Measurements from ENCODE around the gene COPZ1. TPM values are rescaled to one million over a fixed set of nuclear protein-coding genes. Genes with fewer than 3 reads are reported as not detected.
A peak's percentile ranks its signal among the peaks of the same experiment; 100 is the strongest.

The COPZ1 gene
- total RNA-seq, 1 donor from 2014 or later: 219 TPM

- peaks cover 77% of the 10 kb centered on the region for H3K4me1 ChIP-seq
- H3K36me3 ChIP-seq: no peaks in the 10 kb centered on the region
- H3K9me3 ChIP-seq (ENCODE audit: low read depth): no peaks in the 10 kb centered on the region
- peak overlapping the region; percentile 43 for H3K4me3 ChIP-seq
- no peak for DNase-seq (ENCODE audit: low spot score)
- H2AFZ ChIP-seq (replicated peaks): no peak overlapping the region
- peaks cover 76% of the 10 kb centered on the region for H3K4me1 Mint-ChIP-seq
- H3K4me3 Mint-ChIP-seq: peak overlapping the region; percentile 66
- H3K27me3 ChIP-seq: no peaks in the 10 kb centered on the region
- peak overlapping the region; percentile 100 for H3K27ac Mint-ChIP-seq
- peaks cover 34% of the 10 kb centered on the region for H3K36me3 Mint-ChIP-seq
- H3F3A ChIP-seq (ENCODE audit: low read depth): peaks cover 78% of the 10 kb centered on the region
- peak overlapping the region; percentile 99 for H3K27ac ChIP-seq
- peaks cover 4% of the 10 kb centered on the region for H3K79me2 ChIP-seq (ENCODE audit: low read depth)
- H3K9me3 Mint-ChIP-seq: no peaks in the 10 kb centered on the region
- no peaks in the 10 kb centered on the region for H4K20me1 ChIP-seq (ENCODE audit: low read depth)
- H3K9ac ChIP-seq: no peak overlapping the region
- no peaks in the 10 kb centered on the region for H3K27me3 Mint-ChIP-seq (ENCODE audit: insufficient read depth, low read depth)
- no peak for TF ChIP-seq EZH2phosphoT487 (IDR thresholded peaks at IDR 0.05)
- no peak for TF ChIP-seq CTCF (IDR thresholded peaks at IDR 0.05)
- TF ChIP-seq EZH2 (IDR thresholded peaks at IDR 0.05): no peak
- H3K4me2 ChIP-seq: peak overlapping the region; percentile 90
Measured at GRCh38 chr12:54349679-54350078, 24.7 kb downstream of the COPZ1 start.

GRCh38 chr12:54350743-54351142 is 25.8 kb downstream of the COPZ1 start:
- no peaks in the 10 kb centered on the region for H3K36me3 ChIP-seq
- no peak for TF ChIP-seq EZH2 (IDR thresholded peaks at IDR 0.05)
- TF ChIP-seq CTCF (IDR thresholded peaks at IDR 0.05): no peak
- TF ChIP-seq EZH2phosphoT487 (IDR thresholded peaks at IDR 0.05): no peak
- H3K27me3 ChIP-seq: no peaks in the 10 kb centered on the region
- no peak overlapping the region for H2AFZ ChIP-seq (replicated peaks)
- H3K79me2 ChIP-seq (ENCODE audit: low read depth): peaks cover 4% of the 10 kb centered on the region
- H3F3A ChIP-seq (ENCODE audit: low read depth): peaks cover 89% of the 10 kb centered on the region
- H3K4me1 Mint-ChIP-seq: peaks cover 70% of the 10 kb centered on the region
- peak overlapping the region; percentile 99 for H3K27ac ChIP-seq
- peak; percentile 79 for DNase-seq (ENCODE audit: low spot score)
- H3K9me3 ChIP-seq (ENCODE audit: low read depth): no peaks in the 10 kb centered on the region
- H3K4me2 ChIP-seq: peak overlapping the region; percentile 90
- peaks cover 87% of the 10 kb centered on the region for H3K4me1 ChIP-seq
- no peaks in the 10 kb centered on the region for H4K20me1 ChIP-seq (ENCODE audit: low read depth)
- H3K4me3 ChIP-seq: peak overlapping the region; percentile 43
- no peaks in the 10 kb centered on the region for H3K9me3 Mint-ChIP-seq
- peak overlapping the region; percentile 100 for H3K27ac Mint-ChIP-seq
- H3K4me3 Mint-ChIP-seq: peak overlapping the region; percentile 90
- no peaks in the 10 kb centered on the region for H3K27me3 Mint-ChIP-seq (ENCODE audit: insufficient read depth, low read depth)
- H3K9ac ChIP-seq: peak overlapping the region; percentile 22
- H3K36me3 Mint-ChIP-seq: peaks cover 27% of the 10 kb centered on the region

- Histone ChIP-seq H3K4me3 (peak overlapping the region; percentile 43), H2AFZ (replicated peaks) (no peak overlapping the region), H3K9ac (no peak overlapping the region), H3K27ac (peak overlapping the region; percentile 99), H3K79me2 (ENCODE audit: low read depth) (peaks cover 10% of the 10 kb centered on the region), H3K4me1 (peaks cover 93% of the 10 kb centered on the region), H3K4me2 (peak overlapping the region; percentile 90), H4K20me1 (ENCODE audit: low read depth) (no peaks in the 10 kb centered on the region), H3K9me3 (ENCODE audit: low read depth) (no peaks in the 10 kb centered on the region), H3K27me3 (no peaks in the 10 kb centered on the region), H3F3A (ENCODE audit: low read depth) (peaks cover 94% of the 10 kb centered on the region), H3K36me3 (no peaks in the 10 kb centered on the region)
- H3K27ac Mint-ChIP-seq: peak overlapping the region; percentile 100
- DNase-seq (ENCODE audit: low spot score): peak; percentile 30
- H3K4me3 Mint-ChIP-seq: peak overlapping the region; percentile 90
- H3K27me3 Mint-ChIP-seq (ENCODE audit: insufficient read depth, low read depth): no peaks in the 10 kb centered on the region
- TF ChIP-seq CTCF (IDR thresholded peaks at IDR 0.05) (no peak), EZH2 (IDR thresholded peaks at IDR 0.05) (no peak), EZH2phosphoT487 (IDR thresholded peaks at IDR 0.05) (no peak)
- peaks cover 70% of the 10 kb centered on the region for H3K4me1 Mint-ChIP-seq
- peaks cover 26% of the 10 kb centered on the region for H3K36me3 Mint-ChIP-seq
- no peaks in the 10 kb centered on the region for H3K9me3 Mint-ChIP-seq
Measured at GRCh38 chr12:54351341-54351740, 26.4 kb downstream of the COPZ1 start.
